Fibroblast of lung (primary cell): Measurements from ENCODE around the gene SEM1. TPM values are rescaled to one million over a fixed set of nuclear protein-coding genes. Genes with fewer than 3 reads are reported as not detected.

ENCODE experiments used
- DNase-seq, 2 donors: peaks; one replicate each; pipeline versions ENCODE4 v3.0.0 to v3.0.0-alpha.2; 2010; ENCODE audit warnings: low read depth in 2 of 2
- H2AFZ ChIP-seq: 2 replicates; pipeline ENCODE4 v1.5.1; 2012; ENCODE audit warnings: low read length, control low read depth, inconsistent platforms
- H3K27ac ChIP-seq: 2 replicates; pipeline ENCODE4 v1.5.1; 2011; ENCODE audit warnings: low read length, control low read depth; ENCODE audit not compliant: insufficient read depth
- H3K27me3 ChIP-seq: 2 replicates; pipeline ENCODE4 v1.5.1; 2011; ENCODE audit warnings: mild to moderate bottlenecking, low read length; ENCODE audit not compliant: control insufficient read depth, insufficient read depth
- H3K36me3 ChIP-seq: 2 replicates; pipeline ENCODE4 v1.5.1; 2011; ENCODE audit warnings: low read length; ENCODE audit not compliant: control insufficient read depth, insufficient read depth
- H3K4me1 ChIP-seq: 2 replicates; pipeline ENCODE4 v1.5.1; 2011; ENCODE audit warnings: low read length; ENCODE audit not compliant: control insufficient read depth, insufficient read depth; ENCODE audit errors: extremely low read depth
- H3K4me2 ChIP-seq: 2 replicates; pipeline ENCODE4 v1.5.1; 2011; ENCODE audit warnings: low read length, control low read depth; ENCODE audit not compliant: insufficient read depth; ENCODE audit errors: extremely low read depth
- H3K4me3 ChIP-seq, 4 experiments: fragments of 200-600 bp in 1 of 4; sonication (generic) in 1 of 4; replicated peaks in 1 of 4; 2 replicates each; pipeline ENCODE4 v1.5.1; 2011 to 2016; ENCODE audit warnings: low read length in 4 of 4, low read depth in 3 of 4, mild to moderate bottlenecking in 3 of 4, control low read depth in 2 of 4, inconsistent platforms in 1 of 4, mixed read lengths in 1 of 4; ENCODE audit not compliant: insufficient read depth in 1 of 4; ENCODE audit errors: control extremely low read depth in 1 of 4
- H3K79me2 ChIP-seq: 2 replicates; pipeline ENCODE4 v1.5.1; 2012; ENCODE audit warnings: mild to moderate bottlenecking, low read length, inconsistent platforms; ENCODE audit not compliant: control insufficient read depth, insufficient read depth
- H3K9ac ChIP-seq: 2 replicates; pipeline ENCODE4 v1.5.1; 2011; ENCODE audit warnings: mild to moderate bottlenecking, low read length, control low read depth; ENCODE audit not compliant: insufficient read depth
- H3K9me3 ChIP-seq: 2 replicates; pipeline ENCODE4 v1.5.1; 2012; ENCODE audit warnings: low read depth, low read length; ENCODE audit not compliant: control insufficient read depth, insufficient read depth
- H4K20me1 ChIP-seq: 2 replicates; pipeline ENCODE4 v1.5.1; 2011; ENCODE audit warnings: low read length; ENCODE audit not compliant: control insufficient read depth, insufficient read depth; ENCODE audit errors: extremely low read depth
- CTCF ChIP-seq, 2 donors: IDR thresholded peaks in 1 of 2; conservative IDR thresholded peaks in 1 of 2; 1 replicate in 1 of 2; 2 replicates in 1 of 2; pipeline ENCODE4 v1.5.1; 2011 to 2012; ENCODE audit warnings: low read length in 2 of 2, control low read depth in 1 of 2, inconsistent platforms in 1 of 2, low read depth in 1 of 2, mild to moderate bottlenecking in 1 of 2
- EZH2 ChIP-seq: IDR thresholded peaks from 2 replicates; pipeline ENCODE4 v1.5.1; 2012; ENCODE audit warnings: low read length, control low read depth, mild to moderate bottlenecking; ENCODE audit errors: missing control alignments
- polyA plus RNA-seq, 2 donors: library from polyadenylated mRNA; depleted of rRNA in 1 of 2; stranded (reverse) in 1 of 2; unstranded in 1 of 2; fragments of >200 nt; gene quantifications; 2 replicates each; pipeline ENCODE4 v1.2.1, GENCODE V29; 2011 to 2012; ENCODE audit warnings: missing spikeins in 1 of 2
- total RNA-seq: library from RNA; depleted of rRNA; stranded (reverse); fragments of >200 nt; gene quantifications from 2 replicates; pipeline ENCODE4 v1.2.1, GENCODE V29; 2014

Gene SEM1
- total and polyA plus RNA-seq, 2 donors (not counting 1 experiment from before 2014, with no cell fraction given), result 52.7 to 123 TPM

GRCh38 chr7:96640054-96640453, 69.6 kb downstream of the SEM1 start:
- H3K79me2 ChIP-seq, result no peaks in the 10 kb centered on the region
- H3K9ac ChIP-seq, result no peak overlapping the region
- H3K27me3 ChIP-seq, result no peaks in the 10 kb centered on the region
- no peak overlapping the region for H3K27ac ChIP-seq
- H3K36me3 ChIP-seq, result no peaks in the 10 kb centered on the region
- DNase-seq, result no peak
- H3K4me3 ChIP-seq, result no peak overlapping the region
- no peaks in the 10 kb centered on the region for H3K4me1 ChIP-seq
- H3K9me3 ChIP-seq, result no peaks in the 10 kb centered on the region
- H2AFZ ChIP-seq, result no peak overlapping the region
- TF ChIP-seq EZH2 (no peak), CTCF (conservative IDR thresholded peaks at IDR 0.05 in 1 of 2, IDR thresholded peaks at IDR 0.05 in 1 of 2; ENCODE audit: low read depth in 1 of 2, low read length in 2 of 2) (no peak)
- no peak overlapping the region for H3K4me2 ChIP-seq
- H4K20me1 ChIP-seq, result no peaks in the 10 kb centered on the region
